ENCODE results near the gene CEP164.
A peak's percentile ranks its signal among the peaks of the same experiment; 100 is the strongest.

The CEP164 gene

DNA sequence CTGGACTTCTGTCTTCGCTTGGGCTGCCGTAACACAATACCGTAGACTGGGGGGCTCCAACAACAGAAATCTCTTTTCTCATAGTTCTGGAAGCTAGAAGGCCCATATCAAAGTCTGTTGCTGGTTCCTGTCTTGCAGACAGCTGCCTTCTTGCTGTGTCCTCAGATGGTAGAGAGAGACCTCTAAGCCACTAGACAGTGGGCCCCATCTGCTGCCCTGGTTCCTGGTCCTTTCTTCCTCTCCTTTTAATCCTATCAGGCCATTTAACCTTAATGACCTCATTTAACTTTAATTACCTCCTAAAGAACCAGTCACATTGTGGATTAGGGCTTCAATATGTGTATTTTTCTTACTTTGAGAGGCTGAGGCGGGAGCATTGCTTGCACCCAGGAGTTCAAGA is 9.4 kb downstream of the CEP164 start:
- H3K4me3 ChIP-seq (replicated peaks in 1 of 2; ENCODE audit: low read depth in 2 of 2, low read length in 2 of 2), result no peak overlapping the region
- DNase-seq (ENCODE audit: low read depth in 2 of 2), result no peak
- TF ChIP-seq, protein P1, sequence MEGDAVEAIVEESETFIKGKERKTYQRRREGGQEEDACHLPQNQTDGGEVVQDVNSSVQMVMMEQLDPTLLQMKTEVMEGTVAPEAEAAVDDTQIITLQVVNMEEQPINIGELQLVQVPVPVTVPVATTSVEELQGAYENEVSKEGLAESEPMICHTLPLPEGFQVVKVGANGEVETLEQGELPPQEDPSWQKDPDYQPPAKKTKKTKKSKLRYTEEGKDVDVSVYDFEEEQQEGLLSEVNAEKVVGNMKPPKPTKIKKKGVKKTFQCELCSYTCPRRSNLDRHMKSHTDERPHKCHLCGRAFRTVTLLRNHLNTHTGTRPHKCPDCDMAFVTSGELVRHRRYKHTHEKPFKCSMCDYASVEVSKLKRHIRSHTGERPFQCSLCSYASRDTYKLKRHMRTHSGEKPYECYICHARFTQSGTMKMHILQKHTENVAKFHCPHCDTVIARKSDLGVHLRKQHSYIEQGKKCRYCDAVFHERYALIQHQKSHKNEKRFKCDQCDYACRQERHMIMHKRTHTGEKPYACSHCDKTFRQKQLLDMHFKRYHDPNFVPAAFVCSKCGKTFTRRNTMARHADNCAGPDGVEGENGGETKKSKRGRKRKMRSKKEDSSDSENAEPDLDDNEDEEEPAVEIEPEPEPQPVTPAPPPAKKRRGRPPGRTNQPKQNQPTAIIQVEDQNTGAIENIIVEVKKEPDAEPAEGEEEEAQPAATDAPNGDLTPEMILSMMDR (IDR thresholded peaks at IDR 0.05; ENCODE audit: low read depth, low read length), result no peak

DNA sequence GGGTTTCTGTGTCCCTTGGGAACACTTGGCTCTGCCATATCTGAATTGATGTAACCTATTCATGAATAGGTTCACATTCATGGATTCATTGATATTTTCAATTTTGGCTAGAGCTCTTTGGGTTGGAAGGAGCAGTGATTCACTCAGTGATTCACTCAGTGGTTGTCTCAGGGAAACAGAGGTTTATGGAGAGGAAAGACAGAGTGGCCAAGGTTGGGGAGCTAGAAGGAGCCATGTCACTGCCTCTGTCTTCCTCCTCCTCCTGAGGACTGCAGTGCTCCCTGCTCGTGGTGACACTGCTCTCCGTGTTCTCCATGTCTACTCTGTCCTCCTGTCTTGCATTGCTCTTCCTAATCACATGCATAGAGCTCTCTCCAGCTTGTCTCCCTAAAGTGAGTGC is 17.4 kb downstream of the CEP164 start:
- TF ChIP-seq, protein P1 (IDR thresholded peaks at IDR 0.05; ENCODE audit: low read depth, low read length), result no peak
- DNase-seq (ENCODE audit: low read depth in 2 of 2), result peak in 1 of 2 donors; percentile 38
- no peak overlapping the region for H3K4me3 ChIP-seq (replicated peaks in 1 of 2; ENCODE audit: low read depth in 2 of 2, low read length in 2 of 2)

DNA sequence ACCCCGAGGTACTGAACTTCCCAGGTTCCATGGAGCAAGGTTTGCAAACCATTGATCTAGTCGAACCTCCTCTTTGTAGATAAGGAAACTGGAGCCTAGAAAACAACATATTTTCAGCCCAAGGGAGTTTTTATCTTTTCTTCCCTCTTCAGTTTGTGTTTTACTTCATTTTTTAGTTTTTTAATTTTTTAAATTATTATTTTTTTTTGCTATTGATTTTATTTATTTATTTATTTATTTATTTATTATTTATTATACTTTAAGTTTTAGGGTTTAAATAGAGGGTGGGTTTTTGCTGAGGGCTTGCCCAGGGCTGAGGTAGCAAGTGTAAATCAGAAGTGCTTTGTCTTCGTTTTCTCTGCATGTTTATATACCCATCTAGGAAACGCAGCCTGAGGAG is 26.9 kb downstream of the CEP164 start:
- TF ChIP-seq, protein P1 (IDR thresholded peaks at IDR 0.05; ENCODE audit: low read depth, low read length), result no peak
- DNase-seq (ENCODE audit: low read depth in 2 of 2), result no peak
- H3K4me3 ChIP-seq (replicated peaks in 1 of 2; ENCODE audit: low read depth in 2 of 2, low read length in 2 of 2), result no peak overlapping the region

DNA sequence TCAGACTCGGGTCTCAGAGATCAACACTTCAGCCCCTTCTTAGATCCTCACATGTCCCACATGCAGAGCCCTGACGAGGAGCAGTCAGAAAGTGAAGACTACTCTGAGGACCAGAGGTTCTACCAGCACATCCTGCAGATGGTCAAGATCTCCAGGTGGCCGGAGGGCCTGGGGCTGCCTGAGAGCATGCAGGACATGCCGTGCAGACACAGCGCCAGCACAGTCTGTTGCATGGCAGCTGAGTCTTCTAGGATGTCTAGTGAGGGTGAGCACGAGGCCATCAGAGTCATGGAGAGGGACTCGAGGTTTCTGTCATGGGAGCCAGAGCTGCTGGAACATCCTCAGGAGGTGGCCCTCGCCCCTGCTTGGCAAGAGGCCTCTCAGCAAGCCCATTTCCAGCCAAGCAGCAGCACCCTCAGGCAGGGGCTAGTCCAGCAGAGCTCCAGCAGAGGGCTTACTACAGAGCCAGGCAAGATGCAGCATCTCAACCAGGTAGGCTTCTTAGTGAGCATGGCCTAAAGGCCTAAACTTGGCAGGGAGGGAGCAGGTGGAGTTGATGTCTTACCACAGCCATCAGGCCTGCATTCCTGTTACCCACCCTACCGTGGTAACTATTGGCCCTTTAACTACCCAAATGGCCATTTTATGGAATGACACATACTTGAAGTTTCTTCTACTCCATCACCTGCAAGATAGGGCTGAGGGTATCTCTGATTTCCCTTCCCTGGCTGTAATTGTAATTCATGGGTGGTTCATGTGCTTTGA is 28.7 kb downstream of the CEP164 start:
- DNase-seq (ENCODE audit: low read depth in 2 of 2), result no peak
- H3K4me3 ChIP-seq (replicated peaks in 1 of 2; ENCODE audit: low read depth in 2 of 2, low read length in 2 of 2), result no peak overlapping the region
- TF ChIP-seq, protein P1 (IDR thresholded peaks at IDR 0.05; ENCODE audit: low read depth, low read length), result no peak

DNA sequence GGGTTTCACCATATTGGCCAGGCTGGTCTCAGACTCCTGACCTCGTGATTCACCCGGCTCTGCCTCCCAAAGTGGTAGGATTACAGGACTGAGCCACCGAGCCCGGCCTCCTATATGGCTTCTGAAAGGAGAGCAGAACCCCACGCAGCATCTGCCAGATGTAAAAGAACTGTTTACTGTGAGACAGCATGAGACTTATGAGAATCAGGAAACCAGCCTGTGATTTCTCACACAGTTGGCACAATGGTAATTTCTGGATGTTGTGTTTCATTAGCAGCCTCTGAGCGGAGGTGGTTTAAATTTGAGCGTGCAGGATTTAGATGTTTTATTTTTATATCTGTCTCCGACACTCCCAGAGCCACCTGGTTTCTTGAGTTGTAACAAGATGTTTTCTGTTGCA is 33.8 kb downstream of the CEP164 start:
- no peak for DNase-seq (ENCODE audit: low read depth in 2 of 2)
- TF ChIP-seq, protein P1 (IDR thresholded peaks at IDR 0.05; ENCODE audit: low read depth, low read length), result no peak
- no peak overlapping the region for H3K4me3 ChIP-seq (replicated peaks in 1 of 2; ENCODE audit: low read depth in 2 of 2, low read length in 2 of 2)

DNA sequence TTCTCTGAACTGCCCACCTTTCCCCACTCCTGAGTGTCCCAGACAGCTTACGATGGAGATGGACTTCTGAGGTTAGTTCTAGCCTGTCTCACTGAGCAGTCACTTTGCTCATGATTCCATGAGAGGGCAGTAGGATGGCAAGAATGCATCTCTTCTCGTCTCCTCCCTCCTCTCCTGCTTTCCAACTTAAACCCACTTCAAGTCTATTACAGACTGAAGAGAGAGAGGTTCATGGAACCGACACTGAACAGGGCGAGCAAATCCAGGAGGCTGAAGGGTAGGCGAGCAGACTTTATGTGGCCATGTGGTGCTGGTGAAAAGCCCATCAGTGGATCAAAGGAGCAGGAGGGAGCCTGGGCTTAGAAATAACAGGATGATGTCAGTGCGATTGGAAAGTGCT is 38.6 kb downstream of the CEP164 start:
- no peak for DNase-seq (ENCODE audit: low read depth in 2 of 2)
- TF ChIP-seq, protein P1 (IDR thresholded peaks at IDR 0.05; ENCODE audit: low read depth, low read length), result no peak
- H3K4me3 ChIP-seq (replicated peaks in 1 of 2; ENCODE audit: low read depth in 2 of 2, low read length in 2 of 2), result no peak overlapping the region

DNA sequence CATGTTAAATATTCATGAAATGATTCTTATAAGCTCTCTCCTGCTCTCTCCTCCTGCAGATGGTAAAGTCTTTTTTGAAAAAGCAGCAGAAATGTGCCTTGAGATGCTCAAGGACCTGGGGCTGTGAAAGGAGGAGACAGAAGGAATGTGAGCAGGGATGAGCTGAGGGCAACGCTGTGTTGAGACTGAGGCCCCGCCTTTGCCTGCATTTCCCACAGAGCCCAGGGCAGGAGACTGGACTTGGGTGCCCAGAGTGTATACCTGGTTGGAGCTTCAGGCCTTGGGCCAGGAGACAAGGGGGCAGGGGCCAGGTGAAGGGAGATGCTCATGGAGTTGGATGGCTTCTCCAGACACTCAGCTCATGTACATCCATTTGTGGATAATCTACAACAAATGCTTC is 39.2 kb downstream of the CEP164 start:
- TF ChIP-seq, protein P1 (IDR thresholded peaks at IDR 0.05; ENCODE audit: low read depth, low read length), result no peak
- H3K4me3 ChIP-seq (replicated peaks in 1 of 2; ENCODE audit: low read depth in 2 of 2, low read length in 2 of 2), result no peak overlapping the region

More for the DNA sequence above, 39.2 kb downstream of the CEP164 start:
- DNase-seq (ENCODE audit: low read depth in 2 of 2), result no peak
